CD4-positive, alpha-beta T cell treated with Interleukin-6 at 100 ng/mL for 8 hours (primary cell): ENCODE measurements around the gene GAB1.

Source experiments
- DNase-seq: peaks from one replicate; pipeline ENCODE4 v3.0.0-alpha.2; 2020; ENCODE audit warnings: mixed read lengths, low spot score

The GAB1 gene

DNA sequence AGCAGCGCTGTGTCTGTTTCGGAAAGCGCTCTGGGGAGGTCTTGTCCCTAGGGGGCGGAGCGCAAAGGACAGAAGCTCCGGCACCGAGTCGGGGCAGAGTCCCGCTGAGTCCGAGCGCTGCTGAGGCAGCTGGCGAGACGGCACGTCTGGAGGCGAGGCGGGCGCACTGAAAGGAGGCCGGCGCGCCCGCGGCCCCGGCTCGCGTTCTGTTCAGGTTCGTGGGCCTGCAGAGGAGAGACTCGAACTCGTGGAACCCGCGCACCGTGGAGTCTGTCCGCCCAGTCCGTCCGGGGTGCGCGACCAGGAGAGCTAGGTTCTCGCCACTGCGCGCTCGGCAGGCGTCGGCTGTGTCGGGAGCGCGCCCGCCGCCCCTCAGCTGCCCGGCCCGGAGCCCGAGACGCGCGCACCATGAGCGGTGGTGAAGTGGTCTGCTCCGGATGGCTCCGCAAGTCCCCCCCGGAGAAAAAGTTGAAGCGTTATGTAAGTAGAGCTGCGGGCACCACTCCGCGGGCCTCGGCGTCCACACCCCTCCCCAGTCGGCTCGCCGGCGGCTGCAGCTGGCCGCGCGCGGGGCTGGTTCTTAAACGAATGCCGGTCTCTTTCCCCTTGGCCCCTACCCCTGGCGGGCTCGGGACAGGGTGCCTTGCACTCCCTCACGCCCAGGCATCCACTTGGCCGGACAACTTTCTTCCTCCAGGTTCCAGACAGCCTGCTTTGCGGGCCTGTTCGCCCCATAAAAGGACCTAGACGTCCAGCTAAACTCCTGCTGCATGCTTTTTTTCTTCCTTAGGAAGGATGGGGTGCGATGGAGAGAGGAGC, at the start of gene GAB1:
TSS of gene GAB1 (plus strand) at position 96 of the 819 bp plus-strand sequence. CDS start at position 409, 313 bp downstream.
- DNase-seq, result no peak

DNA sequence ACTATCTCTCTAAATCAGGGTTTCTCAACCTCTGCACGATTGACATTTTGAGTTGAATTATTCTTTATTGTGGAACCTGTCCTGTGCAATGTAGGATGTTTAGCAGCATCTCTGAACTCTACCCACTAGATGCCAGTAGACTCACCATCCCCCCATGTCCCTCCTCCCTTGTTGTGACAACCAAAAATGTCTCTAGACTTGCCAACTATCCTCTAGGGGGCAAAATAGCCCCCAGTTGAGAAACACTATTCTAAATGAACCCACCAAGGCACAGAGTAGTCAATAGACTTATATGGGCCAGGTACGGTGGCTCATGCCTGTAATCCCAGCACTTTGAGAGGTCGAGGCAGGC, 49.1 kb upstream of the GAB1 start:
- DNase-seq, result no peak

DNA sequence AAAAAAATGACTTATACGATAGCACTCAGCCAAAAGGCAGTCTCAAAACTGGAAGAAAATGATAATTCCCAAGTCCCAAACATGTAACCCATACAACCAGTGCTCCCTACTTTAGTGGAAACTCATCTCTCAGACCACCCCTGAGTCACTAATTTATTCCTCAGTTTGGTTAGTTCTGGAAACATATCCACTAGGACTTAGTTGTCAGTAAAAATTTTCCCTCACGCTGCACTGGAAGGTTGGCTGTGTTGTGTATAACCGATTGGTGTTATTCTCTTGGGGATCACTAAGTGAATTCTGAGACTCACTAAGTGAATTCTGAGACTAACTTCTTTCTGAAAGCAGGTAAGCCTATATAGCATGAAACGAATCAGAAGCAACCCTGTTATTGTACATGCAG, 48.5 kb upstream of the GAB1 start:
- DNase-seq, result no peak

DNA sequence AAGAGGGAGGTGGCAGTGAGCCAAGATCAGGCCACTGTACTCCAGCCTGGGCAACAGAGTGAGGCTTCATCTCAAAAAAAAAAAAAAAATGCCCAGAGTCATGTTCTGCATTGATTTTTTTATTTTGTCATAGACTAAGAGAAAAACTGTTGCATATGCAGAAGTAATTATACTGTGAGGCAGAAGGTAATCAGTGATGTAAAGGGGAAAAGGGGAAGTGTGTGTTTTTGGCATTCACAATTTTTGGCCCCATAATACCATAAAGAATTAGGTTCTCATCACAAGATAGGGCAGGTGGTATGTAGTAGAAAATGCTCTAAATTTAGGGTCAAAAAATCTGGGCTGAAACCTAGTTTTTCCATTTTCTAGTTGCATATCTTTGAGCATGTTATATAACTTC, 47.3 kb upstream of the GAB1 start:
- no peak for DNase-seq

DNA sequence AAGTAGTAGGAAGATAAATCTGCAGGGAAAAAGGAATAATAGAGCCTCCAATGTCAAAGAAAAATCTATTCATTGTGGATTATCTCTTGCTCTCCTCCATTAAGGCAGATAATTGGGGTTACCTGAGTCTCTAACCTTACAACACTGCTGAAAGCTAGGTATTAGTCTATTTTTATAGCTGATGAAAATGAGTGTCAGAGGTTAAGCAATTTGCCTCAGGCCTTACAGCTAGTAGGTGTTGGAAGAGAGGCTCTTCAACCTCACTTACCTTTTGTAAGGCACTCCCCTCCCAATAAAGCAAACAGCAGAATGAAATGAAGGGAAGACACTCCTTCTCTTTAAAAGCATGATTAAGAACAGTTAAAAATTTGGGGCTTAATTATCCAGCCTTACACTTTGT, 45.4 kb upstream of the GAB1 start:
- no peak for DNase-seq

DNA sequence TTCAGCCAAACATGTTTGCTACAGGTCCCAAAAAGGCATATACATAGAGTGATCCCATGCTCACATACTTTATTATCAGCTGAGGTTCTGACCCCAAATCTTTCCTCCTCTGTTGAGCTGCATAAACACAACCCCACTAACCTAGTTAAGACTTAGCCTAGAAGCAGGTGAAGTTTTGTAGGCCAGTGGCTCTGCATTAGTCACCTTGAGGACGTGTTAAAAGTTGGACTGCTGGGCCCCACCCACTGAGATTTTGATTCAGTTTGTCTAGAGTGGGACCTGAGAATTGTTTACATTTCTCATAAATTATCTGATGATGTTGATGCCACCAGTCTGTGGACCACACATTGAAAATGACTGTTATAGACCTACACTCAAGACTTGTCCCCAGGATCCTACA, 43.8 kb upstream of the GAB1 start:
- DNase-seq, result no peak

DNA sequence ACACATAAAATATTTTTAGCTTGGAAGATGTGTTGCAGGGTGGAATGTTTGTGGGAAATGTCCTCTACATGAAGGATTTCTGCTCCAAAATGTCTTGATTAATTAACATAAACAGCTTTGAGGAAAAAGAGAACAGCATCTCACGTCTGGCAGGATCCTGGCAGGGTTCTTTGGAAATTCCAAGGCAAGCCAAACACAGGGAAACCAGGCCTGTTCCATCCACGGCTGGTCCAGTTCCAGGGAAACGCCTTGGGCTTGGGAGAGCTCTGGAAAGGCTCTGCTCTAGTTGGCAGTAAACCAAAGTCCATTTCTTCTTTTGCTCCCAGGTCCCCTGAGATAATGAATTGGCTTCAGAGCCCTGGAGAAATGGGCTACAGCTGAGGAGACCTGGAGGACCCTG, 42.4 kb upstream of the GAB1 start:
- DNase-seq, result no peak

DNA sequence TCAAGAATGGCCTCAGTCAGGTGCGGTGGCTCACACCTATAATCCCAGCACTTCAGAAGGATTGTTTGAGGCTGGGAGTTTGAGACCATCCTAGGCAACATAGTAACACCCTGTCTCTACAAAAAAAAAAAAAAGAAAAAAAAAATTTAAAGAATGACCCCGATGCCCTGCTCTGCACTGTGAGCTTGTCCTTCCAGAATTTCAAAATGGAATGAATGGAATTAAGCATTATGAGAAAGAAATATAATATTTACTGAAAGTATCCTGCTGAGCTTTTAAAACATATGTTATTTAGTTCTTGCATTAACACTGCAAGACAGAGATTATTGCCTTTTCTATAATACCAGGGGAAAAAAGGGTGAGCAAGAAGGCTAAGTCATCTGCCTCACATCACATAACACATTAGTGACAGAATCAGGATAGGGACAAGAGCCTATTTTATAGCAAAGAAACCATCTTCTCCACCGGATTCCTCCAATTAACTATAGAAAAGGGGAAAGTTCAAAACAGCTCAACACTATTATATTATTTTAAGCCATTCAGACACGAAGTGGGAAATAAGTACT, 41.9 kb upstream of the GAB1 start:
- no peak for DNase-seq

DNA sequence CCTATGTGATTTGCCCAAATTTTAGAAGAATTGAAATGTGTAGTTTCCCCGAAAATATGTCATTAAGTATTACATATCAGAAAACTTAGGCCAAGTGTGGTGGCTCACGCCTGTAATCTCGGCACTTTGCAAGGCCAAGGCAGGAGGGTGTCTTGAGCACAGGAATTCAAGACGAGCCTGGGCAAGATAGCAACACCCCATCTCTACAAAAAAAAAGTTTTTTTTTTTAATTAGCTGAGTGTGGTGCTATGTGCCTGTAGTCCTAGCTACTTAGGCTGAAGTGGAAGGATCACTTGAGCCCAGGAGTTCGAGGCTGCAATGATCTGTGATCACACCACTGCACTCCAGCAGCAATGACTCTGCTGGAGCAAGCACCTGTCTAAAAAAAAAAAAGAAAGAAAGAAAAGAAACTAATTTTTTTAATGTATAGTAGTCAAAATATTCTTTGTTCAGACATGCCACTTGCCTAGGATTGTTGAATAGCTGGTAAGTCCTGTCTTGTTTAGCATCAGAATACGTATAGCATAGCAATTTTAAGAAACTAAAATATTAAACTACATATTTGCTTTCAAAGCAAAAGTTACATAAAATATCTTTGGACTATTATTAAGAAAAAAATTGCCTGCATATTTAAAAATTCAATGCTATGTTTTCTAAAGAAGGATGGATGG, 40.1 kb upstream of the GAB1 start:
- no peak for DNase-seq

DNA sequence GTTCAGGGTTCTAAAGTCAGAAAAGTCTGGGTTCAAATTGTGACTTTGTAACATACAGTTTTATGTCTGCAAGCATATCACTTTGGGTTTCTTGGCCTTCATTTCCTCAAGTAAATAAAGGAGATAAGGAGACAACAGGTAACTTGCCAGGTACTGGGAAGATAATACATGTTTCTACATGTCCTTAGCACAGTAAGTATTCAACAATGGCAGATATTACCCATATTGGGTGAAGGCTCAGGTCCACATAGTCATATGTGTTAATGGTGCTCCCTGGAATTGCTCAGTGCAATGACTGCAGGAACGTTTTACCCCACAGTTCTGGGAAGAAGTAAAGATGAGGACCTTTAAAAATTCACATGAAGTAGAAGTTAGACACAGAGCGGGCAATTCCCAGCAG, 35.8 kb upstream of the GAB1 start:
- no peak for DNase-seq

DNA sequence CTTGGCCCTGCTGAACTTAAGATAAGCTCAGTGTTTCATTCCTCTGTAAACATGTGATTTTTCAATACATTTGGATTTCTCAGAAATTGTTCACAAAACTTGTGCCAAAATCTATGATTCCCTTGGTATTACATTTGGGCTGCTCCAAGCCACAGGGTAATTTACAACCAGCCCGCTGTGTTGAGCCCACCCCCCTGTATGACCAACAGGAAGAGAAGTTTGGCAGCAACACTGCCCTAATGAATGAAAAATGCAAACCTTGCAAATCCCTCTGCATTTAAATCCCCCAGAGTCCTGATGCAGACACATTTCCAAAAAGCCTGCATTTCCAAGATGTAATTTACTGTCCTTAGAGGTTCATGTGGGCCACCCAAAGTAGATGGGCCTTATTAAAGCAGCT, 34.1 kb upstream of the GAB1 start:
- no peak for DNase-seq

DNA sequence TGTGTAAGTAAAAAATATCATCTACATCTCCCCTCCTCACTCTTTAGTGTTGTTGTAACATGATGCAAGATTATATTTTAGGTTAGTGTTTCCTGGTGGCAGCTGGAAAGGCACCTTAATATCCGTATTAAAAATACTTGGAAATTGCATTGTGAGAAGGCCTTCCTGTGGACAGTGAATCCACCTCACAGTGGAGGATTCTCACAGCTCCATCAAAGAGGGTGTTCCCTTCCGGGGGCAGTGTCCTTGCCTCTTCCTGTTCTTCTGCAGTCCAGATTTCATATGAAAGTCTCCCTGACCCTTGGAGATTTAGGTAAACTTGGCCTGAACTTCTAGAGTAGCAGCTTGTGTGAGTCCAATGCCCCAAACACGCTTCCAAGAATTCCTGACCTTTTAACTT, 29.9 kb upstream of the GAB1 start:
- no peak for DNase-seq

DNA sequence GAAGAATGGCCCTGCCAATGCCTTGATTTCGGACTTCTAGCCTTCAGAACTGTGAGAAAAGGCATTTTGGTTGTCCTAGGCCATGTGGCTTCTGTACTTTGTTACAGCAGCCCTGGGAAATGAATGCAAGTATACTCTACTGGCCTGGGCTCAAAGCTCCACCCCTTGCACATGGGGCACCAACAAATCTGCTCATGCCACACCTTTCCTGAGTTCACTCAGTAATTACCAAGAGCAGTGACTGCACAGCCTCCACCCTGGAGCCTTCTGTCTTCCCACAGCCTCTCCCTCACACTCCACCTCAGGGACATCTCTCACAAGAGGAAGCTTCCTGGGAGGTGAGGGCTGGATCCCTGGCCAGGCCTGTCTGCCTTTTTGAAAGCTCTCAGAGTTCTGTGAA, 29.1 kb upstream of the GAB1 start:
- no peak for DNase-seq

DNA sequence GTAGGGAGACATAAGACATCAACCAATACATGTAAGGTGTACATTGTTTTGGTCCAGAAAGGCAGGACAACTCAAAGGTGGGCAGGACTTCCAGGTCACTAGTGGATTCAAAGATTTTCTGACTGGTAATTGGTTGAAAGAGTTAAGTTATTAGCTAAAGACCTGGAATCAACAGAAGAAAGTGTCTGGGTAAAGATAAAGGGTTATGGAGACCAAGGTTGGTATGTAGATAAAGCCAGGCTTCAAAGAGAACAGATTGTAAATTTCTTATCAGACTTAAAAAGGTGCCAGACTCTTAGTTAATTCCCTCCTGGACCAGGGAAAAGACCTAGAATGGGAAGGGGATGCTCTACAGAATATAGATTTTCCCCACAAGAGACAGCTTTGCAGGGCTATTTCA, 28.3 kb upstream of the GAB1 start:
- DNase-seq, result no peak

DNA sequence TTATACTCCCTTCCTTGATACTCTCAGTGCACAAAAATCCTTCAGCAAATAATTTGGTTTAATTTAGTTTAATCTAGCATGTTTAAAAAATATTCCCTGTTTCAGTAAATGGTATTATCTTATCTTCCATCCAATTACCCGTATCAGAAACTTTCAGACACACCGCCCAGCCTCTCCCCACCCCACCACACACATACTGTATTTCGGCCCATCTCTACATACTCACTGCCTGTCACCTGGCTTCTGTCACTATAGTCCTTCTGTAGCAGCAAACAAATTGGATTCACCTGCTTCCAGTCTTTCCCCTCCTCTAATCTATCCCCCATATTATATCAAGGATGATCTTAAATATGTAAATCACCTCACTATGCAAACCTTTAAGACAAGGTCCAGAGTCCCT, 24.8 kb upstream of the GAB1 start:
- DNase-seq, result no peak

DNA sequence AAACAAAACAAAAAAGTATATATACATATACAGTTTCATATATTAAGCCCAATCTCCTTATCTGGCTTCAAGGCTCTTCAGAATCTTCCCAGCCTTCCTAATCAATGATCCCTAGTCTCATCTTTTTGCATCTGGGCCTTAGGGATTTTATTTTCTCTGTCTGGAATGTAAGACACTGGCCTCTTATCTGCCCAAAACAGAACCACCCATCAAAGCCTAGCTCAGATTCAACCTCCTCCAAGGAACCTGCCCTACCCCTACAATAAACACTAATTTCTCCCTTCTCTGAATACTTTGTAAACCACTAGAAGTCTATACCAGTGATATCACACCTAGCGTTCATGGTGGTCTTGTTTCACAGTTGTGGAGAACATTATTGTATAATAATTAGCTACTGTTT, 23.2 kb upstream of the GAB1 start:
- no peak for DNase-seq

DNA sequence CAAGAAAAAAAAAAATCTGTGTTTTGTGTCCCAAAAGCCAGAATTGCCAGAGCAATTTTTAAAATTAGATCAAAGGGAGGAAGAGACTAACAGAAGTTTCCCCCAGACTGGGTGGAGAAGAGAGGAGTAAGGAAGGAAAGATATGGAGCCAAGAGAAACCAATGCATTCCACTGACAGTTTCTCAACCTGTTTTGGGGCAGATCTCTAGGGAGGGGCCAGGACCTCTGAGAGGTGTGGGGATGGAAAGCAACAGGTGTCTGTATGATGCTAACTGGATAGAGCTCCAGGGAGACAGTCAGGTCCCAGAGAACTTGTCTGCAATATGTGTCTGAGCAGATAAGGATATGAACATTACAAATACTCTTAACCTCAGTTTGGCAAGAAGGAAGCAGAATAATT, 22.7 kb upstream of the GAB1 start:
- no peak for DNase-seq

DNA sequence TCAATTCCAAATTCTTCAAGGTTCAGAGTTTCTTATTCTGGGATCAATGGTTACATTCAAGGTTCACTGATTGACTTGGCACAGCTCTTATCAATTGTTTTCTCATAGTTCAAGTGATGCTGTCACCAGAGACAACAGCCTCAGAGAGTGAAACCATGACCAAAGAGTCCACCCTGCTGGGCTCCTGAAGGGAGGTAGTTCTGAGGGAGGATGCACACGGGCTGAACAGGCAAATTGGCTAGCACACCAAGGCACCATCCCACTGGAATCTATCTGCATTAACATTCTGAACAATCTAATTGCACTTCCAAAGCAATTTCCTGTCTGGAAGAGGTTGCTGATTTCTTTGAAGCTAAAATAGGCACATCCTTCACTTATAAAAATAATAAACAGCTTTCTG, 16.6 kb upstream of the GAB1 start:
- DNase-seq, result no peak

DNA sequence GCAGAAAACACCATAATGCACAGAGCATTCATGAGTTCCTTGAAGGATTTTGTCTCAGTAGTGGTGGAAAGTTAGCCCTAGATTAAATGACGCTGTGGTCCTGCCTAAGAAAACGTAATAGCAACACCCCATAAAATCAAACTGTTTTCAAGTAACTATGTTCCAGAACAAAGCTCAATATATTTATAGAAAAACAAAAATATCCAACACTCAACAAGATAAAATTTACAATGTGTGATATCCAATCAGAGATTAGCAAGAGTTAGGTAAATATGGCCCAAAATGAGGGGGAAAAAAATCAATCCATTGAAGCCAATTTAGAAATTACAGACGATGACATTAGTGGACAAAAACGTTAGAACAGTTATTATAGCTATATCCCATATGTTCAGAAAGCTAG, 9.9 kb upstream of the GAB1 start:
- no peak for DNase-seq

DNA sequence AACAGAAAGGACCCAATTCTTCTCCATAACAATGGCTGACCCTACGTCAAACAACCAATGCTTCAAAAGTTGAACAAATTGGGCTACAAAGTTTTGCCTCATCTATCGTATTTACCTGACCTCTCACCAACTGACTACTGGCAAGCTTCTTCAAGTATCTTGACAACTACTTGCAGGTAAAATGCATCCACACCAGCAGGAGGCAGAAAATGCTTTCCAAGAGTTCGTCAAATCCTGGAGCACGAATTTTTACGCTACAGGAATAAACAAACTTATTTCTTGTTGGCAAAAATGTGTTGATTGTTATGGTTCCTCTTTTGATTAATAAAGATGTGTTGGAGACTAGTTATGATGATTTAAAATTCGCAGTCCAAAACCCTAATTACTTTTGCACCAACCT, 6.7 kb upstream of the GAB1 start:
- no peak for DNase-seq

DNA sequence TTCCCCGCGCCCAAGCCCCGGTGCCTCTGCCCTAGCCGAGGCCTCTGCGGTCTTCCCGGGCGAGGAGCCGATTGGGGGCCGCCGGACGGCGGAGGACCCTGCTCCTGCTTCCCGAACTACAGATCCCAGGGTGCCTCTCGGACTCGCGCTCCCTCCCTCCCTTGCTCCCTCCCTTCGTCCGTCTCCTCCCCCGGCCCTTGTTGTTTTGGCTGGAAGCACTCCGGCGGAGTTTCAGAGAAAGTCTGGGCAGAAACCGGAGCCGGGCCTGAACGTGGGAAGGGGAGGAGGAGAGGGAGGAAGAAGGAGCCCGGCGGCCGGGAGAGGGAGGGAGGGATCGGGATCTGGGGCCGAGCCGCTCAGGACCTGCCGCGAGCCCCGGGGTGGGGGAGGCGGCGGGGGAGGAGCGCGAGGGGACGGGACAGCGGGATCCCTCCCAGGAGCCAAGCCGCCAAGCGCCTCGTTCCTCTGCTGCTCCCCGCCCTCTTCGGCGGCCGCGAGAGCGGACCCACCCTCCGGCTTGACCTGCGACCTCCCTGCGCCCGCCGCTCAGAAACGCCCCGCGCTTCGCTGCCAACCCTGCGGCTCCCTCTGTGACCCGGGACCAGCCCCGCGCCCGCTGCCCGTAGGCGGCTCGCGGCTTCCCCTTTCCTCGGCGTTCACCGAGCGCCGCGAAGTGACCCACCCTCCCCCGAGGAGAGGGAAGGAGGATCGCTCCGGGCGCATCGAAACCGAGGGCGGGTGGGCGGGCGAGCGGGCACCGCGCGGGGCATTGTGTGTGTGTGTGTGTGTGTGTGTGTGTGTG, 496 bp upstream of the GAB1 start:
- no peak for DNase-seq

DNA sequence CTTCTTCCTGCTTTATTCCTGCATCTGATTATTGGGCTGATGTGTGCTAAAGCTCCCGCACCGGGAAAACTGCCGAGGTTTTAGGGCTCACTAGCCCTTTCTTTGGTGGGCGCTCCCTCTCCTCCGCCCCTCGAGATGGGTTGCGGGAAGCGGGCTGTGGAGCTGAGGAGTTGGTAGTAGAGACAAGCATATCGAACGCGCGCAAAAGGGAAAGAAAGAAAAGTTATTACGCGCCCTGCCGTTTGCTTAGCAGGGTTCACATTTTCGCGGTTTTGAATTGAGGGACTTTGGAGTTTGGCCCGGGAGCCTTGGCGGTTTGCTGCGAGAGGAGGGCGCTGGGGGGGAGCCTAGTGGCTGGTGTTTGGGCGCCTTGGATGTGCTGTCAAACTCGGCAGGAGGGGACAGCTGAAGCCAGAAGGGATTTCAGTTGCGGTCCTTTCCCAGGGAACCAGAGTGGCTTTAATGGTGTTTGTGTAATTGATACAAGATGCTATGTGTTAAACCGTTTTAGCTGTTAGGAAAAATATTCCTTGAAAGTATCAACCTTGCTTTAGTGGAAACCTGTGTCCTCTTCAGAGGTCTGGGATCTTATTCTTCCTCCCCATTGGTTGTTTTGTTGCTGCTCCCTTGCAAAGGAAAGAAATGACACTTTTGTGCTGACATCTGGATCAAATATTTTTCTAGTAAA, 1.1 kb downstream of the GAB1 start:
- no peak for DNase-seq
